Measurements from ENCODE around the gene FAR2. TPM values are rescaled to one million over a fixed set of nuclear protein-coding genes. Genes with fewer than 3 reads are reported as not detected.
A peak's percentile ranks its signal among the peaks of the same experiment; 100 is the strongest.

Gene FAR2
- polyA plus RNA-seq, 3 donors, result 14.8 to 38.0 (median 35.8) TPM

- Histone ChIP-seq H3K4me2 (replicated peaks; ENCODE audit: extremely low read depth, low read length, poor library complexity, severe bottlenecking) (peak overlapping the region; percentile 95), H2AFZ (ENCODE audit: insufficient read depth, low read depth, low read length, poor library complexity, severe bottlenecking) (peak overlapping the region; percentile 91), H3K36me3 (replicated peaks in 1 of 2; ENCODE audit: control insufficient read depth in 1 of 2, insufficient read depth in 2 of 2, low read length in 2 of 2) (no peaks in the 10 kb centered on the region), H3K27ac (ENCODE audit: low read depth in 1 of 2, low read length in 2 of 2) (peak overlapping the region; percentile 28 to 96), H3K4me1 (ENCODE audit: control insufficient read depth in 1 of 2, insufficient read depth in 2 of 2, low read length in 2 of 2) (peaks cover 39 to 45% of the 10 kb centered on the region in 2 donors), H4K20me1 (ENCODE audit: insufficient read depth, low read length) (no peaks in the 10 kb centered on the region), H3K9me3 (replicated peaks in 1 of 2; ENCODE audit: control insufficient read depth in 1 of 2, insufficient read depth in 1 of 2, low read length in 2 of 2) (no peaks in the 10 kb centered on the region), H3K9ac (ENCODE audit: insufficient read depth, low read length, poor library complexity, severe bottlenecking) (peak overlapping the region; percentile 88), H3K4me3 (replicated peaks in 1 of 3; ENCODE audit: low read depth in 2 of 3, low read length in 3 of 3) (peak overlapping the region; percentile 76 to 91 (median 87)), H3K79me2 (ENCODE audit: insufficient read depth, low read length) (peaks cover 48% of the 10 kb centered on the region), H3K27me3 (ENCODE audit: control insufficient read depth in 2 of 2, insufficient read depth in 2 of 2, low read length in 2 of 2) (no peaks in the 10 kb centered on the region)
- Mint-ChIP-seq H3K4me1 (peaks cover 37% of the 10 kb centered on the region), H3K9me3 (peaks cover 0 to 3% (median 0%) of the 10 kb centered on the region in 7 donors), H3K27me3 (ENCODE audit: low read depth in 3 of 3) (peaks cover 2 to 4% (median 3%) of the 10 kb centered on the region in 3 donors), H3K36me3 (peaks cover 0 to 1% of the 10 kb centered on the region in 2 donors), H3K27ac (peak overlapping the region; percentile 77 to 100 (median 96)), H3K4me3 (peak overlapping the region; percentile 97 to 99)
- peak in 2 of 3 donors; percentile 43 to 52 for DNase-seq
- intact Hi-C loops (cut with micrococcal nuclease), result no loop called here
- no peak for TF ChIP-seq CTCF (IDR thresholded peaks at IDR 0.05)
- 0% methylated on average over 9 of the region's 14 CpGs for WGBS (ENCODE audit: insufficient coverage)
Measured at GRCh38 chr12:29147731-29148595, 1.1 kb upstream of the FAR2 start.

- Histone ChIP-seq H3K4me3 (replicated peaks in 1 of 3; ENCODE audit: low read depth in 2 of 3, low read length in 3 of 3) (peak overlapping the region; percentile 76 to 91 (median 87)), H3K4me1 (ENCODE audit: control insufficient read depth in 1 of 2, insufficient read depth in 2 of 2, low read length in 2 of 2) (peaks cover 45 to 51% of the 10 kb centered on the region in 2 donors), H3K36me3 (replicated peaks in 1 of 2; ENCODE audit: control insufficient read depth in 1 of 2, insufficient read depth in 2 of 2, low read length in 2 of 2) (no peaks in the 10 kb centered on the region), H3K9ac (ENCODE audit: insufficient read depth, low read length, poor library complexity, severe bottlenecking) (peak overlapping the region; percentile 88), H4K20me1 (ENCODE audit: insufficient read depth, low read length) (no peaks in the 10 kb centered on the region), H3K4me2 (replicated peaks; ENCODE audit: extremely low read depth, low read length, poor library complexity, severe bottlenecking) (peak overlapping the region; percentile 95), H3K9me3 (replicated peaks in 1 of 2; ENCODE audit: control insufficient read depth in 1 of 2, insufficient read depth in 1 of 2, low read length in 2 of 2) (no peaks in the 10 kb centered on the region), H2AFZ (ENCODE audit: insufficient read depth, low read depth, low read length, poor library complexity, severe bottlenecking) (peak overlapping the region; percentile 91), H3K79me2 (ENCODE audit: insufficient read depth, low read length) (peaks cover 49% of the 10 kb centered on the region), H3K27me3 (ENCODE audit: control insufficient read depth in 2 of 2, insufficient read depth in 2 of 2, low read length in 2 of 2) (no peaks in the 10 kb centered on the region), H3K27ac (ENCODE audit: low read depth in 1 of 2, low read length in 2 of 2) (peak overlapping the region; percentile 28 to 96)
- Mint-ChIP-seq H3K4me3 (peak overlapping the region; percentile 97 to 99), H3K27me3 (ENCODE audit: low read depth in 3 of 3) (peaks cover 2 to 4% (median 3%) of the 10 kb centered on the region in 3 donors), H3K4me1 (peaks cover 43% of the 10 kb centered on the region), H3K27ac (peak overlapping the region; percentile 77 to 100 (median 96)), H3K36me3 (peaks cover 0 to 4% of the 10 kb centered on the region in 2 donors), H3K9me3 (peaks cover 0 to 3% (median 0%) of the 10 kb centered on the region in 7 donors)
- 0% methylated on average over 1 of the region's 10 CpGs for WGBS (ENCODE audit: insufficient coverage)
- no peak for TF ChIP-seq CTCF (IDR thresholded peaks at IDR 0.05)
- no peak for DNase-seq
- intact Hi-C loops (cut with micrococcal nuclease), result no loop called here
Measured at GRCh38 chr12:29148596-29148910, 525 bp upstream of the FAR2 start.

Measured in CD14-positive monocyte (primary cell).